Ishikawa (cell line): ENCODE data around the gene NAV3.

Experiments used
- CEBPB ChIP-seq: IDR thresholded peaks from 2 replicates; pipeline ENCODE4 v1.6.1; 2012
- CREB1 ChIP-seq: IDR thresholded peaks from 2 replicates; pipeline ENCODE4 v1.6.1; 2012; ENCODE audit warnings: low read depth
- EGR1 ChIP-seq: IDR thresholded peaks from 2 replicates; pipeline ENCODE4 v1.6.1; 2012
- EP300 ChIP-seq: IDR thresholded peaks from 2 replicates; pipeline ENCODE4 v1.6.1; 2012; ENCODE audit warnings: borderline replicate concordance
- FOXM1 ChIP-seq: IDR thresholded peaks from 2 replicates; pipeline ENCODE4 v1.6.1; 2012; ENCODE audit warnings: low read depth, borderline replicate concordance
- NFIC ChIP-seq: IDR thresholded peaks from 2 replicates; pipeline ENCODE4 v1.6.1; 2012
- RAD21 ChIP-seq: IDR thresholded peaks from 2 replicates; pipeline ENCODE4 v1.6.1; 2012; ENCODE audit warnings: low read depth
- REST ChIP-seq: IDR thresholded peaks from 2 replicates; pipeline ENCODE4 v1.6.1; 2012; ENCODE audit warnings: low read depth, mild to moderate bottlenecking
- TAF1 ChIP-seq: IDR thresholded peaks from 2 replicates; pipeline ENCODE4 v1.6.1; 2012; ENCODE audit warnings: low read depth, mild to moderate bottlenecking
- TCF12 ChIP-seq: IDR thresholded peaks from 2 replicates; pipeline ENCODE4 v1.6.1; 2012; ENCODE audit warnings: low read depth
- TEAD4 ChIP-seq: IDR thresholded peaks from 2 replicates; pipeline ENCODE4 v1.6.1; 2012
- YY1 ChIP-seq: IDR thresholded peaks from 2 replicates; pipeline ENCODE4 v1.6.1; 2012; ENCODE audit warnings: low read depth
- ZBTB7A ChIP-seq: IDR thresholded peaks from 2 replicates; pipeline ENCODE4 v1.6.1; 2012; ENCODE audit warnings: low read depth
- TF ChIP-seq, protein P1 (sequence below): IDR thresholded peaks from 2 replicates; pipeline ENCODE4 v1.6.1; 2012
- TF ChIP-seq, protein P2 (sequence below): IDR thresholded peaks from 2 replicates; pipeline ENCODE4 v1.6.1; 2012

Gene NAV3

GRCh38 chr12:77800501-77800900 is 30.2 kb upstream of the NAV3 start:
- no peak for TF ChIP-seq ZBTB7A
- TF ChIP-seq, protein P1, sequence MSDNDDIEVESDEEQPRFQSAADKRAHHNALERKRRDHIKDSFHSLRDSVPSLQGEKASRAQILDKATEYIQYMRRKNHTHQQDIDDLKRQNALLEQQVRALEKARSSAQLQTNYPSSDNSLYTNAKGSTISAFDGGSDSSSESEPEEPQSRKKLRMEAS = no peak
- TF ChIP-seq NFIC = no peak
- TF ChIP-seq CREB1 = no peak
- TF ChIP-seq, protein P2, sequence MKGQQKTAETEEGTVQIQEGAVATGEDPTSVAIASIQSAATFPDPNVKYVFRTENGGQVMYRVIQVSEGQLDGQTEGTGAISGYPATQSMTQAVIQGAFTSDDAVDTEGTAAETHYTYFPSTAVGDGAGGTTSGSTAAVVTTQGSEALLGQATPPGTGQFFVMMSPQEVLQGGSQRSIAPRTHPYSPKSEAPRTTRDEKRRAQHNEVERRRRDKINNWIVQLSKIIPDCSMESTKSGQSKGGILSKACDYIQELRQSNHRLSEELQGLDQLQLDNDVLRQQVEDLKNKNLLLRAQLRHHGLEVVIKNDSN = no peak
- no peak for TF ChIP-seq CEBPB
- no peak for TF ChIP-seq EGR1
- no peak for TF ChIP-seq TEAD4
- no peak for TF ChIP-seq YY1
- no peak for TF ChIP-seq TCF12
- TF ChIP-seq REST = no peak
- no peak for TF ChIP-seq EP300
- TF ChIP-seq TAF1 = no peak

DNA sequence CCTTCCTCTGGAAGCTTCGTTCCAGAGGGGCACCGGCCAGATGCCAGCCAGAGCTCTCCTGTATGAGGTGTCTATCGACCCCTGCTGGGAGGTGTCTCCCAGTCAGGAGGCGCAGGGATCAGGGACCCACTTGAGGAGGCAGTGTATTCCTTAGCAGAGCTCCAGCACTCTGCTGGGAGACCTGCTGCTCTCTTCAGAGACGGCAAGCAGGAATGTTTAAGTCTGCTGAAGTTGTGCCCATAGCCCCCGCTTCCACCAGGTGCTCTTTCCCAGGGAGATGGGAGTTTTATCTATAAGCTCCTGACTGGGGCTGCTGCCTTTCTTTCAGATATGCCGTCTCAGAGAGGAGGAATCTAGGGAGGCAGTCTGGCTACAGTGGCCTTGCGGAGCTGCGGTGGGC is 22.2 kb upstream of the NAV3 start:
- TF ChIP-seq EP300 = no peak
- TF ChIP-seq REST = no peak
- TF ChIP-seq TAF1 = no peak

GRCh38 chr12:77813558-77813957 is 17.1 kb upstream of the NAV3 start:
- TF ChIP-seq CEBPB (no peak), FOXM1 (no peak), REST (no peak), TEAD4 (no peak), ZBTB7A (no peak), EP300 (no peak)

DNA sequence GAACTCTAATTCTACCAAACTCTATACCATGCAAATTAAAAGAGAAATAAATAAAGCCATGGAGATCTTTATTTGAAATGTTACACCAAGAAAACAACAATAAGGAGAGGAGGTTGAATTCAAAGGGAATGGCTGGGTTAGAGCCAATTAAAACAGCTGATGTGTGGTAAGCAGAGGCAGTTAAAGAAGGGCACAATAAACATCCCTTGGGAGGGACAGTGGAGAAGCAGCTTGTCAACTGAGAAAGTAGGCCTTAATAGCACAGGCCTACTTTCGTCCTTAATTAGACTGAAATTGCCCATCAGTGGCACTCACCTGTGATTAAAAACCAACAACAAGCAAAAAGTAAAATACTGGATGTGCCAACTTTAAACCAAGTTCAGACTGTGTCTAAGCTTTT is 16.3 kb upstream of the NAV3 start:
- no peak for TF ChIP-seq TAF1
- TF ChIP-seq EP300 = no peak
- TF ChIP-seq YY1 = no peak
- TF ChIP-seq, protein P2 = no peak
- TF ChIP-seq RAD21 = no peak
- TF ChIP-seq REST = no peak
